ENCODE results near the gene USP11.

- TF ChIP-seq POLR2A (IDR thresholded peaks at IDR 0.05; ENCODE audit: low read length) (no peak), GATA1 (IDR thresholded peaks at IDR 0.05; ENCODE audit: low read depth, low read length) (no peak)
These were observed 6.7 kb upstream of the USP11 start for GRCh38 chrX:47226071-47226470.

Measured in erythroblast (primary cell).